ENCODE data around the gene COQ10B. TPM values are rescaled to one million over a fixed set of nuclear protein-coding genes. Genes with fewer than 3 reads are reported as not detected.
"Not testable (repeated sequence)": the region's sequence is repeated elsewhere in the genome, so short reads cannot be mapped to it uniquely, and the experiment has no call there.

COQ10B gene
- 26.9 and 28.8 TPM in 2 replicates for total RNA-seq

DNA sequence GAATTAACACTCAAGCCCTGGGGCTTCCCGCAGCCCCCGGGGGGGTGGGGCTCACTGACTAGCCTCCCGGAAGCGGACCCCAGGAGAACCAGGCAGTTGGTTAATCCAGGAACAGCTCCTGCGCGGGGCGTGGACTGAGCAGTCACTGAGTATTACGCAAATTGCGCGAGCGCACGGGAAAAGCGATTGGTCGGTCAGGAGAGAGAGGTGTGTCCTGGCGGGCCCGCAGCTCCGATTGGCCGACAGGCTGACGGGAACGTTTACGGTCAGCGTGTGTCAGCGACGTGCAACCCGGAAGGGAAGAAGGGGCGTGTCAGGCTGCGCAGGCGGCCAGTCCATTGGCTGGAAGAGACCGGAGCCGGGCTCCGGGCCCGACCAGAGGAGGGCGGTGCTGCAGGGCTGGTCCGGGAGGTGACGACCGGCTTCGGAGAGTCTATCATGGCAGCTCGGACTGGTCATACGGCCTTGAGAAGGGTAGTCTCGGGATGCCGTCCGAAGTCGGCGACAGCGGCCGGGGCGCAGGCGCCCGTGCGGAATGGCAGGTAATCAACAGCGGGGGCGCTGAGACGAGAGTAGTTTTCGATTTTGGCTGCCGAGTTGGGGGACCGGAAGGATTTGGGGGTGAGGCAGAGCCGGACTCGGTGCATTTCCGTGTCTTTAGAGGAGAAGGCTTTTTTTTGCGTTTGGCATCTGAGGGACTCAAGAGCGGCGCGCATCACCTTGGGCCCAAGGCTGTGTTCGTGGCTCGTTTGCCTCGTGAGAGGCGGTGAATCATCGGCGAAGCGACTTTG, at the start of gene COQ10B:
Gene COQ10B (plus strand): TSS at position 430 of the 791 bp plus-strand sequence. CDS start 9 bp downstream, at position 439.
- no peaks in the 10 kb centered on the region for H3K27me3 Mint-ChIP-seq (ENCODE audit: insufficient read depth)
- H3K27ac Mint-ChIP-seq: peak within 1 kb of the TSS; percentile 100
- H3K9me3 Mint-ChIP-seq: no peaks in the 10 kb centered on the region
- H3K4me1 Mint-ChIP-seq (ENCODE audit: low read depth): peaks cover 40% of the 10 kb centered on the region
- peaks cover 6% of the 10 kb centered on the region for H3K36me3 Mint-ChIP-seq (ENCODE audit: low read depth)
- DNase-seq (ENCODE audit: low spot score): peak; percentile 99
- peak within 1 kb of the TSS; percentile 99 for H3K4me3 Mint-ChIP-seq
- intact Hi-C loops (cut with micrococcal nuclease): loop anchor here (1.0 to 5.0 kb wide), 7 partner anchors 18 to 1386 kb away; partner anchors contain the start of genes CCDC150, DNAH7, HSPE1 and MARS2

DNA sequence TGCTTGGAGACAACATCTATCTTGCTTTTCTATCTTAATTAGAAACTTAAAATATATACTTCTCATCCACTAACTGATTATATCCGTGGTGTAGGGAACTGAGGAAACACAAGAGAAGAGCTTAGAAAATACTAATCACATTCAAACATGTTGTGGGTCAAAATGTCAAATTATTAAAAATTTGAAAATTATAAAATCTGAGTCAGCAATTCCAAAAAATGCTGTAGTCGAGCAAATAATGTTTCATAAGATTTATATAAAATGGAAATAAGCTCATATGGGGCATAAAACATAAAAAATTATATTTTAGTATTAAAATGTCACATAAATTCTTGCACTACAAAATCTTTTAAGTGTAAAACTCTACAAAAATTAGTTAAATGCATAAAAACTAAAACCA, 47.8 kb upstream of the COQ10B start:
- no peak for DNase-seq (ENCODE audit: low spot score)
- Mint-ChIP-seq H3K36me3 (ENCODE audit: low read depth) (peaks cover 56% of the 10 kb centered on the region), H3K4me3 (no peak overlapping the region), H3K27me3 (ENCODE audit: insufficient read depth) (no peaks in the 10 kb centered on the region), H3K27ac (no peak overlapping the region), H3K9me3 (no peaks in the 10 kb centered on the region), H3K4me1 (ENCODE audit: low read depth) (no peaks in the 10 kb centered on the region)
- intact Hi-C loops (cut with micrococcal nuclease): loop anchor here (2.0 to 10.0 kb wide), 3 partner anchors 13 to 621 kb away; no protein-coding TSS in a partner anchor

DNA sequence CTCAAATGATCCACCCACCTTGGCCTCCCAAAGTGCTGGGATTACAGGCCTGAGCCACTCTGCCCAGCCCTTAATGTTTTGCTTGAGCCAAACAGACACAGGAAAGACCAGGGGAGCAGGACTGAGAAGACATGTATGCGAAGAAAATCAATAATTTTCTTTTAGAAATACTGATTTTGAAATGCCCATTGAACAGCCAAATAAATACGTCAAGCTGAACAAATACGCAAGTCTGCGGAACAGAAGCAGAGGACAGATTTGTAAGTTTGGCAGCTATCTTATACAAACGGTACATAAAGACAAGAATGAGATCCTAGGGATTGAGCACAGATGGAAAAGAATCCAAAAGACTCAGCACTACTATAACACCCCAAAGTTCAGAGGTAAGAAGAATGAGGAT, 39.3 kb upstream of the COQ10B start:
- DNase-seq (ENCODE audit: low spot score): no peak
- Mint-ChIP-seq H3K4me1 (ENCODE audit: low read depth) (no peaks in the 10 kb centered on the region), H3K9me3 (no peaks in the 10 kb centered on the region), H3K36me3 (ENCODE audit: low read depth) (peaks cover 45% of the 10 kb centered on the region), H3K27me3 (ENCODE audit: insufficient read depth) (no peaks in the 10 kb centered on the region), H3K27ac (no peak overlapping the region), H3K4me3 (no peak overlapping the region)
- intact Hi-C loops (cut with micrococcal nuclease): no loop called here

DNA sequence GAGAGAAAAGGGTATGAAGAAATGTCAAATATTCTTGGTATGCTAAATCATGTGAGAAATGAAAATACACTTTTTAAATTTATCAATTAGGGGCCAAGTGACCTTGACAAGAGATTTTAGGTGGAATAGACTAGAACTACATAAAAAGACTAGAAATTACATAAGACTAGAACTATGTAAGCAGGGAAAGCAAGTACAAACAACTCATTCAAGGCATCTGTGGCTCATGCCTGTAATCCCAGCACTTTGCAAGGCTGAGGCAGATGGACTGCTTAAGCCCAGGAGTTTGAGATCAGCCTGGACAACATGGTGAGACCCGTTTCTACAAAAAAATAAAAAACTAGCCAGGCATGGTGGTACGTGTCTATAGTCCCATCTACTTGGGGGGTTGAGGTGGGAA, 38.8 kb upstream of the COQ10B start:
- Mint-ChIP-seq H3K36me3 (ENCODE audit: low read depth) (peaks cover 44% of the 10 kb centered on the region), H3K9me3 (no peaks in the 10 kb centered on the region), H3K4me1 (ENCODE audit: low read depth) (no peaks in the 10 kb centered on the region), H3K27ac (no peak overlapping the region), H3K4me3 (no peak overlapping the region), H3K27me3 (ENCODE audit: insufficient read depth) (no peaks in the 10 kb centered on the region)
- intact Hi-C loops (cut with micrococcal nuclease): no loop called here
- DNase-seq (ENCODE audit: low spot score): no peak

DNA sequence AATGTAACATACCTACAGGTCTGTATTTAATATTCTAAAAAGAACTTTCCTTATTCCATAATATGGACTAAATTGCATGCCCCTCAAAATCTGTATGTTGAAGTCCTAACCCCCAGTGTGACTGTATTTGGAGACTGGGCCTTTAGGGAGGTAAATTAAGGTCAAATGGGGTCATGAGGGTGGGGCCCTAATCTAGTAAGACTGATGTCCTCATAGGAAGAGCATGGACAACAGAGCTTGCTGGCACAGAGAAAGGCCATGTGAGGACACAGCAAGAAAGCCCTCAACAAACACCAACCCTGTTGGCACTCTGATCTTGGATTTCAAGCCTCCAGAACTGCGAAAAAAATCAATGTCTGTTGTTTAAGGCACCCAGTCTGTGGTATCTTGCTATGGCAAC, 37.1 kb upstream of the COQ10B start:
- H3K4me3 Mint-ChIP-seq: no peak overlapping the region
- intact Hi-C loops (cut with micrococcal nuclease): no loop called here
- DNase-seq (ENCODE audit: low spot score): no peak
- no peak overlapping the region for H3K27ac Mint-ChIP-seq
- no peaks in the 10 kb centered on the region for H3K27me3 Mint-ChIP-seq (ENCODE audit: insufficient read depth)
- no peaks in the 10 kb centered on the region for H3K9me3 Mint-ChIP-seq
- H3K36me3 Mint-ChIP-seq (ENCODE audit: low read depth): peaks cover 38% of the 10 kb centered on the region
- no peaks in the 10 kb centered on the region for H3K4me1 Mint-ChIP-seq (ENCODE audit: low read depth)

DNA sequence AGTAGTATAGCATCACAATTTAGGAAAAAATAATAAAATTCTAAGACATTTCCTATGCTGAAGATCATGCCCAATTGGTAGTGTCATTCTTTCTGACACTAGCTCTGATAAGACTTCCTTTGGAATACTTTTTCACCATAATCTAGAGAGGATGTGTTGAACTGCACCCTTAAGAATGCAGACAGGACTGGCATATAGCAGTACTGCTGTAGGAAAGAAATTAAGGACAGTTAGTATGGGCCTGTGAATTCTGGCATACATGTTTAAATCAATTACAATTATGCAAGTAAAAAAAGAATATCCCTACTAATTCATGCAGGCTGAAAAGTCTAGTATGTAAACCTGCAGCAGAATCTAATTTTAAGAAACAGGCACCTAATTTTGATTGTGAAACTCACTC, 33.9 kb upstream of the COQ10B start:
- Mint-ChIP-seq H3K27me3 (ENCODE audit: insufficient read depth) (no peaks in the 10 kb centered on the region), H3K4me1 (ENCODE audit: low read depth) (peaks cover 17% of the 10 kb centered on the region), H3K27ac (peak overlapping the region; percentile 23), H3K4me3 (no peak overlapping the region), H3K36me3 (ENCODE audit: low read depth) (peaks cover 38% of the 10 kb centered on the region), H3K9me3 (no peaks in the 10 kb centered on the region)
- DNase-seq (ENCODE audit: low spot score): no peak
- intact Hi-C loops (cut with micrococcal nuclease): loop anchor here (2.0 kb wide), 1 partner anchor 15 kb away; no protein-coding TSS in a partner anchor

DNA sequence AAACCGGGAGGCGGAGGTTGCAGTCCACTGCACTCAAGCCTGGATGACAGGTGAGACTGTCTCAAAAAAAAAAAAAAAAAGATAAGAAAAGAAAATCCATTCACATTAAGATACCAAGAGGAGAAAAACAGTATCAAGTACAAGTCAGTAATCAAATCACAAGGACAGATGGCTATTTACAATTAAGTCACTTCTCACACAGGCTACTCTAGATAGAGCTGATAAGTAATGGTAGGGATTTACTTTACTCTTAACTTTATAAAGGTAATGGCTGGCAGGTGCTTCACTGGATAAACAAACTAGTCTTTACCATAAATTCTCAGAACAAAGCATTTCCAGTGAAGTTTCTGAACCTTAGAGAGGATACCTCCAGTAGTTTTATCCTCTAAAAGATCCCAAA, 30.0 kb upstream of the COQ10B start:
- Mint-ChIP-seq H3K36me3 (ENCODE audit: low read depth) (peaks cover 21% of the 10 kb centered on the region), H3K27ac (no peak overlapping the region), H3K9me3 (no peaks in the 10 kb centered on the region), H3K27me3 (ENCODE audit: insufficient read depth) (no peaks in the 10 kb centered on the region), H3K4me1 (ENCODE audit: low read depth) (peaks cover 43% of the 10 kb centered on the region), H3K4me3 (no peak overlapping the region)
- intact Hi-C loops (cut with micrococcal nuclease): no loop called here
- no peak for DNase-seq (ENCODE audit: low spot score)

DNA sequence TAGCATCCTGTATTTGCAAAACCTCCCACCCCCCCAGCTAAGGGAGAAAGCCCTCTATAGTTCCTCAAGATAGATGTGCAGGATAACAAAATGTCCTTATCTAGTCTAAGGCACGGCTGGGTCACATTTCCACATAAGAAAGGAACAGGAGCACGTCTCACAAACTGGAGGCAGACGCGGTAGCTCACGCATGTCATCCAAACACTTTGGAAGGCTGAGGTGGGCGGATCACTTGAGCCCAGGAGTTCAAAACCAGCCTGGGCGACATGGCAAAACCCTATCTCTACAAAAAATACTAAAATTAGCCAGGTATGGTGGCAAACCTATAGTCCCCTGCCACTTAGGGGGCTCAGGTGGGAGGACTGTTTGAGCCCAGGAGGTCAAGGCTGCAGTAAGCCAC, 27.8 kb upstream of the COQ10B start:
- intact Hi-C loops (cut with micrococcal nuclease): no loop called here
- no peak for DNase-seq (ENCODE audit: low spot score)
- Mint-ChIP-seq H3K4me3 (no peak overlapping the region), H3K36me3 (ENCODE audit: low read depth) (peaks cover 22% of the 10 kb centered on the region), H3K4me1 (ENCODE audit: low read depth) (peaks cover 64% of the 10 kb centered on the region), H3K27ac (peak overlapping the region; percentile 55), H3K27me3 (ENCODE audit: insufficient read depth) (no peaks in the 10 kb centered on the region), H3K9me3 (no peaks in the 10 kb centered on the region)

DNA sequence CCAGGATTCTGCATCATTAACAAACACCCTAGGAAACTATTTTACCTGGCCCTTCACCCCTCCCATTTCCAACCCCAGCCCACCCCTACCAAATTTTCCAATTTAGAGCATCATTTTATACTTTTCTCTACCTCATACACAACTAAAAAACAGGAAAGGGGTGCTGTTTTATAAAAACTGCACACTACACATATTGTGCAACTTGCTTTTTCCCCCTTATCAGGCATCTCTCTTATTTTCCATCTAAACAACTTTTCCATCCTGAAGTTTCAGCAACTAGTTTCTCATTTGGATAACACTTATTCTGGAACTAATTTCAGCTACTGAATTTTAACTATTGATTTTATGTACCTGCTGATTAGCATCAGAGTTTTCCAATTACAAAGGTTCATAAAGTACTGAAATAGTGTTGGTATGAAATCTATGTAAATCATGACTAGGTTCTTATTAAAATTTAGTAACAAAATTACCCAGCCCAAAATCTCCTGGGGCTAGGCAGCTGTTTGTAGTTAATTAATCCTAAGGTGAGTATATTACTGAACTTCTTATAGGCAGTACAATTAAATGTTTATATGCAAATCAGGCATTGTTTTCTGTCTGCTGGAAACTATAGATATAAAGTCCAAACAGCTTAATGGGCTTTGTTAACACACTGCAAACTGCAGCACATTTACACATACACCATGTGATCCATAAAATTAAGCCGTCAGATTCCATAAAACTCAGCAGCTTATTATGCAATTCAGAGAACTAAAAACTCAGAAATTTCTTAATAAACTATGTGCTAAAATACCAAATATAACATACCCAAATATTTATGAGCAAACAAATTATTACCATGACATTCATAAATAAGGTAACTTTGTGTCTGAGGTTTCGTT, 26.4 kb upstream of the COQ10B start:
- intact Hi-C loops (cut with micrococcal nuclease): no loop called here
- Mint-ChIP-seq H3K27me3 (ENCODE audit: insufficient read depth) (no peaks in the 10 kb centered on the region), H3K4me1 (ENCODE audit: low read depth) (peaks cover 74% of the 10 kb centered on the region), H3K27ac (peak overlapping the region; percentile 9), H3K36me3 (ENCODE audit: low read depth) (peaks cover 19% of the 10 kb centered on the region), H3K4me3 (no peak overlapping the region), H3K9me3 (no peaks in the 10 kb centered on the region)
- no peak for DNase-seq (ENCODE audit: low spot score)

DNA sequence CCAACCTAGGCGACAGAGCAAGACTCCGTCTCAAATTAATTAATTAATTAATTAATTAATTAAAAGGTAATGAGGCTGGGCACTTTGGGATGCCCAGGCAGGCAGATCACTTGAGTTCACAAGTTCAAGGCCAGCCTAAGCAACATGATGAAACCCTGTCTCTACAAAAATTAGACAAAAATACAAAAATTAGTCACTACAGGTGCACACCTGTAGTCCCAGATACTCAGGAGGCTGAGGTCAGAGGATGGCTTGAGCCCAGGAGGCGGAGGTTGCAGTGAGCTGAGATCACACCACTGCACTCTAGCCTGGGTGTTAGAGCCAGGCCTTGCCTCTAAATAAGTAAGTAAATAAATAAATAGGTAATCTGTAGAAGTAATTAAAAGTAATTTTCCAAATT, 25.4 kb upstream of the COQ10B start:
- Mint-ChIP-seq H3K9me3 (no peaks in the 10 kb centered on the region), H3K27ac (no peak overlapping the region), H3K36me3 (ENCODE audit: low read depth) (peaks cover 19% of the 10 kb centered on the region), H3K4me1 (ENCODE audit: low read depth) (peaks cover 84% of the 10 kb centered on the region), H3K4me3 (no peak overlapping the region), H3K27me3 (ENCODE audit: insufficient read depth) (no peaks in the 10 kb centered on the region)
- intact Hi-C loops (cut with micrococcal nuclease): no loop called here
- no peak for DNase-seq (ENCODE audit: low spot score)

DNA sequence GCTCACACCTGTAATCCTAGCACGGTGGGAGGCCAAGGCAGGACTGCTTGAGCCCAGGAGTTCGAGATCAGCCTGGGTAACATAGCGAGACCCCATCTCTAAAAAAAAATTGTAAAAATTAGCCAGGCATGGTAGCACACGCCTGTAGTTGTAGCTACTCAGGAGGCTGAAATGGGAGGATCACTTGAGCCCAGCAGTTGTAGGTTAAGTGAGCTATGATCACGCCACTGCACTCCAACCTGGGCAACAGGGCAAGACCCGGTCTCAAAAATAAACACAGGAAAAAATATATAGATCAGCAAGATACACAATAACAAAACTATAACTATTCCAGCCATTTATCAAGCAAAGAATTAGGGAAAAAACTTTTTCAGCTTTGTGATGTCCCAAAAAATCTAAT, 21.5 kb upstream of the COQ10B start:
- Mint-ChIP-seq H3K36me3 (ENCODE audit: low read depth) (peaks cover 18% of the 10 kb centered on the region), H3K27me3 (ENCODE audit: insufficient read depth) (no peaks in the 10 kb centered on the region), H3K4me3 (peak overlapping the region; percentile 95), H3K4me1 (ENCODE audit: low read depth) (peaks cover 72% of the 10 kb centered on the region), H3K27ac (peak overlapping the region; percentile 92), H3K9me3 (no peaks in the 10 kb centered on the region)
- no peak for DNase-seq (ENCODE audit: low spot score)
- intact Hi-C loops (cut with micrococcal nuclease): loop anchor here (5.0 to 10.0 kb wide), 3 partner anchors 505 to 1267 kb away; partner anchors contain the start of gene PGAP1

DNA sequence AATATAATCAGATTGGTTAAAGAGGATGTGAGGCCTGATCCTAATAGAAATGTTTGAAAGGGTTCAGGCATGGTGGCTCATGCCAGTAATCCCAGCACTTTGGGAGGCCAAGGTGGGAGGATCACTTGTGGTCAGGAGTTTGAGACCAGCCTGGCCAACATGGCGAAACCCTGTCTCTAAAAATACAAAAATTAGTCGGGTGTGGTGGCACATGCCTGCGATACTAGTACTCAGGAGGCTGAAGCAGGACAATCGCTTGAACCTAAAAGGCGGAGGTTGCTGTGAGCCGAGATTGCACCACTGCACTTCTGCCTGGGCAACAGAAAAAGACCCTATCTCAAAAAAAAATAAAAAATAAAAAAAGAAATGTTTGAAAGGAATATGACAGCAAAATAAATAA, 20.8 kb upstream of the COQ10B start:
- H3K27ac Mint-ChIP-seq: peak overlapping the region; percentile 19
- intact Hi-C loops (cut with micrococcal nuclease): loop anchor here (5.0 to 10.0 kb wide), 3 partner anchors 505 to 1268 kb away; partner anchors contain the start of gene PGAP1
- H3K4me3 Mint-ChIP-seq: peak overlapping the region; percentile 95

More for the DNA sequence above, 20.8 kb upstream of the COQ10B start:
- Mint-ChIP-seq H3K36me3 (ENCODE audit: low read depth) (peaks cover 18% of the 10 kb centered on the region), H3K4me1 (ENCODE audit: low read depth) (peaks cover 66% of the 10 kb centered on the region)
- not testable (repeated sequence) for DNase-seq (ENCODE audit: low spot score); H3K27me3 Mint-ChIP-seq (ENCODE audit: insufficient read depth); H3K9me3 Mint-ChIP-seq

Data from activated T-helper 1 cell treated with anti-CD3 and anti-CD28 coated beads, Interleukin-12 subunit alpha, Interleukin-12 subunit beta, Interleukin-2, Interleukin-4 antibody, amounts not matched to agents 30 ng/mL and 10 ng/mL and 1 ng/mL, durations not matched to agents 14 hours and 24 hours and 36 hours (primary cell).